HG03064 (cell line): ENCODE data around the gene UTS2R.
"Not testable (repeated sequence)": the region's sequence is repeated elsewhere in the genome, so short reads cannot be mapped to it uniquely, and the experiment has no call there.

Experiments used
- ATAC-seq: cut with Tn5 transposase; IDR thresholded peaks from one replicate; pipeline ENCODE4 v1.9.1; 2021; ENCODE audit warnings: low read depth; ENCODE audit not compliant: unreplicated experiment

The UTS2R gene

GRCh38 chr17:82373072-82373452, 1.5 kb downstream of the UTS2R start:
- ATAC-seq = not testable (repeated sequence)

GRCh38 chr17:82373731-82374625, 2.4 kb downstream of the UTS2R start:
- ATAC-seq = no peak

GRCh38 chr17:82374626-82375331, 3.2 kb downstream of the UTS2R start:
- no peak for ATAC-seq

GRCh38 chr17:82375359-82376041, 3.9 kb downstream of the UTS2R start:
- ATAC-seq = no peak

- ATAC-seq = no peak
These were observed 4.6 kb downstream of the UTS2R start for GRCh38 chr17:82376042-82376730.

- ATAC-seq = not testable (repeated sequence)
These were observed 5.7 kb downstream of the UTS2R start for GRCh38 chr17:82377294-82377693.

GRCh38 chr17:82377924-82378740, 6.6 kb downstream of the UTS2R start:
- ATAC-seq = no peak

GRCh38 chr17:82378741-82379021, 7.1 kb downstream of the UTS2R start:
- ATAC-seq = no peak

GRCh38 chr17:82380860-82381702, 9.5 kb downstream of the UTS2R start:
- ATAC-seq = no peak

GRCh38 chr17:82381703-82382009, 10.1 kb downstream of the UTS2R start:
- not testable (repeated sequence) for ATAC-seq

- not testable (repeated sequence) for ATAC-seq
These were observed 10.8 kb downstream of the UTS2R start for GRCh38 chr17:82382220-82382932.

GRCh38 chr17:82382933-82383255, 11.3 kb downstream of the UTS2R start:
- ATAC-seq = no peak

GRCh38 chr17:82383411-82383810, 11.8 kb downstream of the UTS2R start:
- ATAC-seq = no peak

GRCh38 chr17:82384051-82384729, 12.6 kb downstream of the UTS2R start:
- no peak for ATAC-seq

- no peak for ATAC-seq
These were observed 13.3 kb downstream of the UTS2R start for GRCh38 chr17:82384730-82385481.

- no peak for ATAC-seq
These were observed 14.1 kb downstream of the UTS2R start for GRCh38 chr17:82385559-82386254.

- ATAC-seq = no peak
These were observed 14.8 kb downstream of the UTS2R start for GRCh38 chr17:82386255-82386831.
